Activated CD4-positive, alpha-beta T cell treated with anti-CD3 and anti-CD28 coated beads for 36 hours (primary cell): ENCODE measurements around the gene MITF. TPM values are rescaled to one million over a fixed set of nuclear protein-coding genes. Genes with fewer than 3 reads are reported as not detected.

Experiments used
- ATAC-seq: fragments of 200-7000 bp; cut with Tn5 transposase; one replicate; pipeline ENCODE4 v1.10.0; 2021; ENCODE audit warnings: mild to moderate bottlenecking, moderate library complexity
- CTCF ChIA-PET: fragments of 350-600 bp; sonication (Branson Sonifier 250); formaldehyde crosslinking; loops from one replicate; lab custom pipeline; 2021; ENCODE audit warnings: antibody characterized with exemption; lab: Charles Lee
- POLR2A ChIA-PET: fragments of 350-600 bp; sonication (Branson Sonifier 250); formaldehyde crosslinking; loops from one replicate; lab custom pipeline; 2021; ENCODE audit warnings: antibody characterized with exemption, inconsistent platforms; lab: Charles Lee
- DNase-seq: peaks from one replicate; pipeline ENCODE4 v3.0.0-alpha.2; 2020
- H3K27ac Mint-ChIP-seq: one replicate; pipeline ENCODE4 v1.8.0; 2021; ENCODE audit warnings: mixed read lengths
- H3K27me3 Mint-ChIP-seq: one replicate; pipeline ENCODE4 v1.8.0; 2021; ENCODE audit warnings: mixed read lengths
- H3K36me3 Mint-ChIP-seq: one replicate; pipeline ENCODE4 v1.8.0; 2021; ENCODE audit warnings: low read depth, mixed read lengths
- H3K4me1 Mint-ChIP-seq: one replicate; pipeline ENCODE4 v1.8.0; 2021; ENCODE audit warnings: mixed read lengths
- H3K4me3 Mint-ChIP-seq: one replicate; pipeline ENCODE4 v1.8.0; 2021; ENCODE audit warnings: mild to moderate bottlenecking, moderate library complexity, mixed read lengths
- H3K9me3 Mint-ChIP-seq: one replicate; pipeline ENCODE4 v1.8.0; 2021; ENCODE audit warnings: low read depth, mixed read lengths
- intact Hi-C, 2 experiments: fragments of 100-400 bp; cut with DNase I in 1 of 2; cut with micrococcal nuclease in 1 of 2; formaldehyde crosslinking; loops; one replicate each; pipeline versions ENCODE4 v1.14.2 to v1.15.1; 2022 to 2024; cut with DNase I, micrococcal nuclease
- total RNA-seq, 2 experiments: library from RNA; stranded (reverse); gene quantifications; one replicate each; pipeline ENCODE4 v1.2.3, GENCODE V29; 2021

The MITF gene
- total RNA-seq, 2 experiments from 2014 or later = 0.63 TPM; not detected in 1

DNA sequence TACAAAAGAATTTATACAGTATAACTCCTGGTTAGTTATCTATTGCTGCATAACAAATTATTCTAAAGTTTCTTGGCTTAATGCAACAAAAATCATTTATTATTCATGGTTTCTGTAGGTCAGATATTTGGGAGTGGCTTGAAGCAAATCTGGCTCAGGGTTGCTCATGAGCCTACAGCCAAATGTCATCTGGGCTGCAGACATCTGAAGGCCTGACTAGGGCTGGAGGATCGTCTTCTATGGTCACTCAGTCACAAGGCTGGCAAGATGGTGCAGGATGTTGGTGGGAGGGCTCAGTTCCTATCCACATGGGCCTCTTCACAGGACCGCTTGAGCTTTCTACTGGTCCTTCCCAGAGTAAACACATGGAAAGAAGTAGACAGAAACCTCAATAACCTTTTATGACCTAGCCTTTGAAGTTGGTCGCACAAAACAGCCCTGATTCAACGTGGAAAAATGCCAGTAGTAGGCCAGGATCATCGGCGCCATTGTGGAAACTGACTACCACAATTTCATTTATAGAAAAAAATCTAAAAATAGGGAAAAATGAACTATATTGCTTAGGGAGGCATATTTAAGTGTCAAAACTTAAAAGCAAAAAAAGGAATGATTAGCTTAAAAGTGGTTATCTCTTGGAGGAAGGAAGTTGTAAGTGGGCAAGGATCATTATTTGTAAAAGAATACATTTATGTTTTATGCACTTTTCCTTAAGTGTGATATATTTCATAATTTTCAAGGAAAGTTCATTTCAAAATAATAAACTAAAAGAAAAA, 9.9 kb upstream of the MITF start:
- H3K4me3 Mint-ChIP-seq = no peak overlapping the region
- DNase-seq (no peak), ATAC-seq (no peak)
- no peaks in the 10 kb centered on the region for H3K36me3 Mint-ChIP-seq
- no peak overlapping the region for H3K27ac Mint-ChIP-seq
- ChIA-PET POLR2A (no interaction called here), CTCF (no interaction called here)
- intact Hi-C loops = no loop called here
- H3K27me3 Mint-ChIP-seq = peaks cover 8% of the 10 kb centered on the region
- no peaks in the 10 kb centered on the region for H3K4me1 Mint-ChIP-seq
- H3K9me3 Mint-ChIP-seq = no peaks in the 10 kb centered on the region

DNA sequence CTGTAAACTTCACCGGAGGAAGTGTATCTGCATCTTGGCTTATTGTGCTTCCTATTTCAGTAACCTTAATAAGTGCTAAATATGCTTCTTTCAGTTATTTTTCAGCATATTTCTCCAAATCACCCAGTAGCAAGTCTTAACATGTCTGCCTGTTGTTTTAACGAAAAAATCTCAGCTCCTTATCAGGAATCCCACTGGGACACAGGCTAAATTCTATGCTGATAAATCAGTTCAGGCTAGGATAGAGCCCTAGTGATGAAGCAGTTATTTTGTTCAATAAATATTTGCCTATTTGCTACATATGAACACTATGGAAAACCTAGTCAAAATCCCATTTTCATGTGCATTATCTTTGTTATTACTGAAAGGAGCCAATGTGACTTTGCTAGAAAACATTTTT, 8.2 kb upstream of the MITF start:
- intact Hi-C loops = no loop called here
- H3K4me3 Mint-ChIP-seq = no peak overlapping the region
- ATAC-seq = no peak
- CTCF ChIA-PET = no interaction called here
- H3K36me3 Mint-ChIP-seq = no peaks in the 10 kb centered on the region
- POLR2A ChIA-PET = no interaction called here
- H3K27me3 Mint-ChIP-seq = peaks cover 12% of the 10 kb centered on the region
- no peaks in the 10 kb centered on the region for H3K9me3 Mint-ChIP-seq
- H3K27ac Mint-ChIP-seq = no peak overlapping the region
- no peak for DNase-seq
- no peaks in the 10 kb centered on the region for H3K4me1 Mint-ChIP-seq

DNA sequence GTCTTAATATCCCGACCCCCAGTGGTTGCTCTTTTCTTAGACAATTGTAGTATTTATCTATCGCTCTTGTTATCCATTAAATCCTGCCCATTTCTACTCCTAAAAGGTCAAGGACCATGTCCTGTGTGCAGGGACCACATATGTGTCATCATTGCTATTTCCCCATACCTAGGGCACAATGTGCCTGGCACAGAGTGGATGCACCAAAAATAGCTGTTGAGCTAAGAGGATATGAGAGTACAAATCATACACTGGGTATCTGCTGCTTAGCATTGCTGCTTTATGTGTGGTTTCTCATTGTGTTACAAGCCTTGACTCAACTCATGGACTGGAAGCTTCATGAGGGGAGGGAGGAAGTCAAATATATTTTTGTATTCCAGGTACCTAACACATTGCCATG, 3.4 kb upstream of the MITF start:
- DNase-seq (no peak), ATAC-seq (no peak)
- Mint-ChIP-seq H3K4me3 (no peak overlapping the region), H3K27ac (no peak overlapping the region), H3K4me1 (peaks cover 8% of the 10 kb centered on the region), H3K36me3 (no peaks in the 10 kb centered on the region), H3K27me3 (peaks cover 41% of the 10 kb centered on the region), H3K9me3 (no peaks in the 10 kb centered on the region)
- POLR2A ChIA-PET = no interaction called here
- intact Hi-C loops = no loop called here
- CTCF ChIA-PET = no interaction called here

DNA sequence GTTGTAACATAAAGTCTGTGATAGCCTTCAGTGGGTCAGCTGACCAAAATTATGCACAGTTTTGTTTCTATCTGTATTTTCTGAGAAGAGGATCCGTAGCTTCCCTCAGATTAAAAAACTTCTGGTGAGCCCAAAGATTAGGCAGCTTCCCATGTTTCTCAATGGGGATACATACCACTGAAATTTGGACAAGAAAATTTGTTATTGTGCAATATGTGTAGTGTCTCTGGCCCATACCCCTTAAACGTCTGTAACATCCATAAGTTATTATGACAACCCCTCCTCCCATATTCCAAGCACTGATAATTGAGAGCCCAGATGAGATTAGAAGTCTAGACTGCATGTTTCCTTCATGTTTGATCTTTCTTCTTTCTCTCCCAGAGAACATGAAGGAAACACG, 1.9 kb upstream of the MITF start:
- Mint-ChIP-seq H3K36me3 (no peaks in the 10 kb centered on the region), H3K27me3 (peaks cover 54% of the 10 kb centered on the region), H3K4me3 (no peak overlapping the region), H3K27ac (no peak overlapping the region), H3K9me3 (no peaks in the 10 kb centered on the region), H3K4me1 (peaks cover 8% of the 10 kb centered on the region)
- intact Hi-C loops = no loop called here
- CTCF ChIA-PET = interaction anchor here (0.6 kb wide), 1 partner anchor 199 kb away, joined by 4 read pairs; no protein-coding TSS in a partner anchor
- no peak for DNase-seq
- no peak for ATAC-seq
- POLR2A ChIA-PET = no interaction called here

DNA sequence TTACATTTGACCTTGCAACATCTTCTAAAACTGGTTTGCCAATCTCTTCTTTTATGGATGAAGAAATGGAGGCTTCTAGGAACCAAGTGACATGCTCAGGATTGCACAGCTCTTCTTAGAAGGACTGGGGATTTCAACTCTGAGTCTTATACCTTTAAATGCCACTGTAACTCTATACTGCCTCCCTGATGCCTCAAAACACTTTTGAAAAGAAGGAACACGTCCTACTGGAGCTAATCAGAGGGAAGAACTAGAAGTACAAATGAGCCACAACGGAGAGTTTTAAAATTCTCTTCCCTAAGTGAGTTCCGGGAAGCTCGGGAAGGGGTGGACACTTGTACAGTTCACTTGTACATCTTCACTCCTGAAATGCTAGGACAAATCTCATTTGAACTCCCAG, 949 bp upstream of the MITF start:
- Mint-ChIP-seq H3K27me3 (peaks cover 52% of the 10 kb centered on the region), H3K36me3 (no peaks in the 10 kb centered on the region), H3K27ac (no peak overlapping the region), H3K4me1 (peaks cover 8% of the 10 kb centered on the region), H3K9me3 (no peaks in the 10 kb centered on the region), H3K4me3 (peak overlapping the region; percentile 63)
- no peak for ATAC-seq
- CTCF ChIA-PET = no interaction called here
- intact Hi-C loops = no loop called here
- no peak for DNase-seq
- POLR2A ChIA-PET = no interaction called here

DNA sequence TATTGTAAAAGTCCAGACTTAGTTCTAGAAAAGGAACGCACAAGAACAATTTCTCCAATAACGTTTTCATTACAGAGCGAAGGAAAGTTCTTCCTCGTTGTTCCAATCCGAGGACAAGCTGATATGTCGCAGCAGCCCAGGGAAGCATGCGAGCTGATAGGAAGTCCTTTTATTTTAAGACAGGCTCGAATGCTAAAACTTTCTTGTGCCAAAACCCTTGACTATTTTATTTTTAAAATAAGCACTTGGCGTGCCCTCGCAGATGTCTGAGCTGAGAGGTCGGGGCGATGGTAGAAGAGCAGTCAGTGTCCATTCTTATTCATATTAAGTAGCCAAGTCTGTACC, 433 bp upstream of the MITF start:
- H3K27me3 Mint-ChIP-seq = peaks cover 52% of the 10 kb centered on the region
- H3K36me3 Mint-ChIP-seq = no peaks in the 10 kb centered on the region
- ATAC-seq = no peak
- intact Hi-C loops = no loop called here
- H3K4me3 Mint-ChIP-seq = peak overlapping the region; percentile 63
- no peak overlapping the region for H3K27ac Mint-ChIP-seq
- H3K9me3 Mint-ChIP-seq = no peaks in the 10 kb centered on the region
- DNase-seq = no peak
- ChIA-PET CTCF (interaction anchor here (0.7 kb wide), 1 partner anchor 72 kb away, joined by 3 read pairs; no protein-coding TSS in a partner anchor), POLR2A (no interaction called here)
- H3K4me1 Mint-ChIP-seq = peaks cover 8% of the 10 kb centered on the region

DNA sequence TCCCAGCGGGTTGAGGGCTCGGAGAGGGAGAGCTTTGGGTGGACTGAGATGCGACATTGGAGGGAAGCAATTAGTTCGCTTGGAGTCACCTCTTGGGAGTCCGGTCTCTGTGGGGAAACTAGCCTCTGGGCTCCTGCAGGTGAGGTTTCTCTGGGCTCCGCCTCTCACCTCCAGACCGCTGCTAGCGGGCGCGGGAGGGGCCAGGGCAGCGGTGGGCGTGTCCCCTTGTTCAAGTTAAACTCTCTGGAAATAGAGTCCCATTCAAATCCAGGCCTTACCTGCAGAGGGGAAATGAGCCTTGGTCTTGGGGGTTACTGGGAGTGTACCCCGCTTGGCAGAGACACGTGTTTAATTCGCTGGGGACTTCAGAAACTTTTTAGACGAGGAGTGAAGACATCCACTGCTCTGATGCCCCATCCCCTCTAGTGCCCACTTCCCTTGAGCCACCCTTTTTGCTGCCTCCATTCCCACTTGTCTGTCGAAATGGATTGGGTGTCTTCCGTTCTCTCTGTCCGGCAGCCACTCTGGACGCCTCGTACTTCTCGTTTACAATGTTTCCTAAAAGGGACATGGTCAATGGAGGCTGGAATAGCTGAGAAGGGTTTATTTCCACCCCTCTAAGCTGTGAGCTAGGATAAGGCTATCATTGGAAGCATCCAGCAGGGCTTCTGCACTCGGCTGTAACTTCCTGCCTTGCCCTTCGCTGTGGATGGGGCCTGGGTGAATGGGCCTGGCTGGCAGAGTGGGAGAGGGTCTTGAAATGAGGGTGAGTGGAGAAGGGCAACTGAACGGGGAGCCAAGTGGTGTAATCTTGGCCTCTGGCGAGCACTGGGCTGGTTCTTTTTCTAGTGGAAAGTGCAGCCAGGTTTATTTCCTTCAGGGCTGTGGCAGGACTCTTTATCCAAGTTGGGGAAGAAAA, 1.1 kb downstream of the MITF start:
- CTCF ChIA-PET = interaction anchor here (0.7 kb wide), 1 partner anchor 33 kb away, joined by 3 read pairs; no protein-coding TSS in a partner anchor
- peak; percentile 15 for DNase-seq
- peaks cover 53% of the 10 kb centered on the region for H3K27me3 Mint-ChIP-seq

DNA sequence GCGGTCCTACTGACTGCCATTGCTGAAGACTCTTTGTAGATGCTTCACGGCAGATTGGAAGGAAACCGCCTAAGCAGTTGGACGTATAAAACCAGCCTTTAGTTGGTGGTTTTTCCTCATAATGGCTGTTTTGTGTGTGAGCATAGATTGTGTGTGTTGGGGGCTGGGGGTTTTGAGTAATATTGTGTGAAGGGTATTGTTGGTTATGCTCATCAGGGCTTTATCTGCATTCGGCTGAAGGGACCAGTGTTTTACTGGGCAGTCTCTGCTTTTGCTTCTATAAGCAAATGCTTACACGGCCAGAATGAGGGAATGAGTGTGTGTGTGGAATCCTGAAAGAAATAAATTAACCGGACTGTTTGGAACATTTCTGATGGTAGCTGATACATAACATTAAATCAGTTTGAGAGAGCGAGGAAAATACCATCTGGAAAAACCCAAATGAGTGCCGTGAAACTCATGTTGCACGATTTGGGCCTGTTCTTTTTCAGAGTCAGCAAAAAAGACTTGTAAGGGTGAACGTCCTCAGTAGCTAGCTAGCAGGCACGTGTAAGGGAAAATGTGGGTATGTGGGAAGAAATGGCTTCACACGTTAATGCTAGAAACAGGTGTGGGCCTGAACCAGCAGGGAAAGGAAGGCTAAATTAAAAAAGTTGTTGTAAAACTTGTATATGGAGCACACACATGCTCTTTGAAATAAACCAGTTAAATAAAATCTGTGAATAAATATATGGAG, 1.9 kb downstream of the MITF start:
- Mint-ChIP-seq H3K27ac (no peak overlapping the region), H3K4me3 (no peak overlapping the region), H3K27me3 (peaks cover 48% of the 10 kb centered on the region), H3K4me1 (peaks cover 8% of the 10 kb centered on the region), H3K9me3 (no peaks in the 10 kb centered on the region), H3K36me3 (no peaks in the 10 kb centered on the region)
- DNase-seq (no peak), ATAC-seq (no peak)
- CTCF ChIA-PET = no interaction called here
- POLR2A ChIA-PET = no interaction called here
- intact Hi-C loops = no loop called here

More for the DNA sequence above, 1.1 kb downstream of the MITF start:
- intact Hi-C loops = no loop called here
- H3K27ac Mint-ChIP-seq = no peak overlapping the region
- H3K4me1 Mint-ChIP-seq = peaks cover 8% of the 10 kb centered on the region
- no peaks in the 10 kb centered on the region for H3K9me3 Mint-ChIP-seq
- H3K4me3 Mint-ChIP-seq = peak overlapping the region; percentile 52
- ATAC-seq = no peak
- H3K36me3 Mint-ChIP-seq = no peaks in the 10 kb centered on the region
- POLR2A ChIA-PET = no interaction called here

DNA sequence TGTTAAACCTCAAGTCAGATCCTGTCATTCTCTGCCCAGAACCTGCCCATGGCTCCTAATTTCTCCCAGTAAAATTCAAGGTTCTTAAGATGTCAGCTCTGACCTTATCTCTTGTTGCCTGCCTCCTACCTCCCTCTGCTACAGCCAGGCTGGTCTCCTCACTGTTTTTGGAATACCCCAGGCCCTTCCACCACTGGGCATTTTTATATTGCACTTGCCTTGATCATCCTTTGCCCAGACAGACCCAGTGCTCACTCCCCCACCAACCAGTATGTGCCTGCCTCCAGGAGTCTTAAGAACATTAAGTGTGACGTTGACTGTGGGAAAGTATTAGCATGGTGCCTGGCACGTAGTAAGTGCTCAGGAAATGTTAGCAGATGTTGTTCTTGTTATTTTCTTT, 3.1 kb downstream of the MITF start:
- peaks cover 42% of the 10 kb centered on the region for H3K27me3 Mint-ChIP-seq

DNA sequence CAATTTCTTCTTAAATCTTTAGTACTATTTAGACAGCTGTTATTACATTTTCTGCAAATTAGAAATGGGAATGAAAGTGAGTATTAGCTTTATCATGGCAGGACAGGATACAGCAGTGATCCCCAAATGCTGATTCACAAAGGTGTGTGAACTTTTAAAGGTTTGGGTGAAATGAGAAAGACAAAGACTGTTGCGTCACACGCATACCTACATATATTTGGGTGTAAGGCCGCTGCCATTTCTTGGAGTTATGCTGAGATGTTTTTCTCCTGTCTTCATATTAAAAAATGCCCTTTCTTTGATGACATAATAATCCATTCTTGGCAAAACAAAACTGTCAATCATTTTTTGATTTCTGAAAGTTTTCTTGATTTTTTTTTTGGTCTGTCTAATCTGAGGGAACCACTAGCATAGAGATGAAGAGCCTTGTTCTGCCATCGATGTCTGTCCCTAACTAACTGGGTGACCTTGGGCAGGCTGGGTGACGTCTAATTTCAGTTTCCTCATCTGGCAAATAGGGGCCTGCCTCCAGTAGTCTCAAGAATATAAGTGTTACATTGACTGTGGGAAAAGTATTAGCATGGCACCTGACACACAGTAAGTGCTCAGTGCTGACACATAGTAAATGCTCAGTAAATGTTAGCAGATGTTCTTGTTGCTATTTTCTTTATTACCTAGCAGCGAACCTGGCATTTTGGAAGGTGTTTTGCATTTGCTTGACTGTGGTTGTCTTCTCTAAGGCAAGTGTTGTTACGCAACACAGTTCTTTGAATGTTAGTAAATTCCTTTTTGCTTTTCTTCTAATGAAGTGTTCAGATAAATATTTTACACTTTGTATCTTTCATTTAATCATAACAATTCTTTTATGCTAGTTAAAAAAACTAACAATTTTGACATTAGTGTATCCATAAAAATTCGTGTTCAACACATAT, 5.0 kb downstream of the MITF start:
- Mint-ChIP-seq H3K27me3 (peaks cover 29% of the 10 kb centered on the region), H3K27ac (no peak overlapping the region), H3K36me3 (no peaks in the 10 kb centered on the region), H3K9me3 (no peaks in the 10 kb centered on the region), H3K4me3 (no peak overlapping the region), H3K4me1 (peaks cover 14% of the 10 kb centered on the region)
- ATAC-seq (no peak), DNase-seq (no peak)
- CTCF ChIA-PET = no interaction called here
- intact Hi-C loops = no loop called here
- POLR2A ChIA-PET = no interaction called here

More for the DNA sequence above, 3.1 kb downstream of the MITF start:
- DNase-seq (no peak), ATAC-seq (no peak)
- ChIA-PET CTCF (no interaction called here), POLR2A (no interaction called here)
- Mint-ChIP-seq H3K4me3 (no peak overlapping the region), H3K9me3 (no peaks in the 10 kb centered on the region), H3K36me3 (no peaks in the 10 kb centered on the region), H3K27ac (no peak overlapping the region), H3K4me1 (peaks cover 8% of the 10 kb centered on the region)
- intact Hi-C loops = no loop called here

DNA sequence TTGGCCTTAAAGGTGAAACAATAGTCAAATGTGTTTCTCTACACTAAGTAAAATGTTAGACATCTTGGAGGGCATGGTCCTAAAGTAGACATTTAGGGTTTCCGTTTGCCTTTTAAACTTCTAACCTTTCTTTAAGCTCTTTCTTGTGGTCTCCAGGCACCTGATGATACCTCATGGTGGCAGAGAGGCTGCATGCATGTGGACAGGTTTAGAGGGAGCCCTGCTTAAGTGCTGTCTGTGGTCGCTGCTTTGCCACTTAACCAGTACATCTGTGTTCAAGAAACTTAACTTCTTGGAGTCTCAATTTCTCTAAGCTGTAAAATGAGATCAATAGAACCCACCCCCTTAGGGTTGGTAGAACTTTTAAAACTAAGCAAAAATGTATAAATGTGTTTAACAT, 6.2 kb downstream of the MITF start:
- Mint-ChIP-seq H3K36me3 (no peaks in the 10 kb centered on the region), H3K9me3 (no peaks in the 10 kb centered on the region), H3K4me1 (peaks cover 11% of the 10 kb centered on the region), H3K4me3 (no peak overlapping the region), H3K27ac (no peak overlapping the region), H3K27me3 (peaks cover 20% of the 10 kb centered on the region)
- POLR2A ChIA-PET = no interaction called here
- CTCF ChIA-PET = no interaction called here
- no peak for ATAC-seq
- no peak for DNase-seq
- intact Hi-C loops = no loop called here
